ENCODE data around the gene ZNF570.
A peak's percentile ranks its signal among the peaks of the same experiment; 100 is the strongest.

ZNF570 gene

DNA sequence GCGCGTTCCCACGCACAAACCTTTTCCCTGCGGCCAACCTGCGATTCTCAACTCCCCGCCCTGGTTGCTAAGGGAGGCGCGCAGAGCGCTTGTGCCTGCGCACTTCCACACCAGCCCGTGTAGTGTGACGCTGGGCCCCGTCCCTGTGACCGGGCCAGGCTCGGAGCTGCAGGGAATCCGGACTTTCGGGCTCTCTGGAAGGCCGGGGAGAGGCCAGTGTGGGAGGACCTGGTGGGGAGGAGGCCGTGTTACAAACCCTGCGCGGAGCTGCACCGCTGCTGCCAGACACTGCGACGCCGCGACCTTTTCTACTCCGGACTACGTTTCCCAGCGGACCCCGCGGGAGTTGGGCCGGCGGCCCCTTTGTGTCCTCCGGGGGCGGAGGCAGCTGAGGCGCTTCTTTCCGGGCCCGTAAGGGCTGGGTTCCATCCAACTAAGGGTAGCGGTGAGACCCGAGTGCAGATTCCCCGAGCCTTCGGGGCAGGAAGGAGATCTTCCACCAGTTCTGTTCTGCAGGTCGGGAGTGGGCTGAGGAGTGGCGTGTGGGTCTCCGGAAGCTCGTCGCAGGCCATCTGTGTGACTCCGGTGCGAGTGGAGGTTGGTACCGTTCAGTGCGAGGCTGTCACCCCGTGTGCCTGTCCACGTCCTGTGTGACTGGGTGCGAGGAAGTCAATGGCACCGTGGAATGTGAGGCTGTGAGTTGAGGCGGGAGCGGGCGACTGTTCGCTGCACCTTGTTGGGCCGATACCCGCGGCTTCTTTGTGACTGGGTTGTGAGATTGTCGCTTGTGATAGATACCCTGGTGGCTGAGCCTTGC, at the start of gene ZNF570:
ZNF570 (plus strand) TSS at position 396 of the 817 bp plus-strand sequence. CDS start 999 bp downstream, outside the sequence.
- DNase-seq, result peak; percentile 91

DNA sequence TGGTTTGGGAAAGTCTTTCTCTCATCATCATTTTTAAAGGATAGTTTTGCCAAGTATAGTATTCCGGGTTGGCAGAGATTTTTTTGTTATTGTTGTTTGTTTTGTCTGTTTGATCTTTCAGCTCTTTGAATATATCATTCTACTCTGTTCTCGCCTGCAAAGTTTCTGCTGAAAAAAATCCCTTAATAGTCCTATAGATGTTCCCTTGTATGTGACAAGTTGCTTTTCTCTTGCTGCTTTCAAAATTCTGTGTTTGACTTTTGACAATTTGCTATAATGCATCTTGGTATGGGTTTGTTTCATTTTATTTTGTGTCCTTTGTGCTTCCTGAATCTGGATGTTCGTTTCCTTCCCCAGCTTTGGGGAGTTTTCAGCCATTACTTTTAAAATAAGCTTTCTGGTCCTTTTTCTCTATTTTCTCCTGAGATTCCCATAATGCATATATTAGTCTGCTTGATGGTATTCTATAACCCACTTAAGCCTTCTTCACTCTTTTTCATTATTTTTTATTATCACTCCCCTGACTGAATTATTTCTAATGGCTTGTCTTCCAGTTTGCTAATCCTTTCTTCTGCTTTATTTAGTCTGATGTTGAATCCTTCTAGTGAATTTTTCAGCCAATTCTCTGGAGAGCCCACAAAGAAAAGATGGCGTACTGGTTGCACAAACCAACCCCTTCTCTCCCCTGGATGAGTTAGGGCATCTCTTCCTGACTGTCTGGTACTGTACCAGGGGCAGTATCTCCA, 16.5 kb upstream of the ZNF570 start:
- DNase-seq, result no peak

GRCh38 chr19:37466277-37466797, 2.8 kb upstream of the ZNF570 start:
- no peak for DNase-seq

DNA sequence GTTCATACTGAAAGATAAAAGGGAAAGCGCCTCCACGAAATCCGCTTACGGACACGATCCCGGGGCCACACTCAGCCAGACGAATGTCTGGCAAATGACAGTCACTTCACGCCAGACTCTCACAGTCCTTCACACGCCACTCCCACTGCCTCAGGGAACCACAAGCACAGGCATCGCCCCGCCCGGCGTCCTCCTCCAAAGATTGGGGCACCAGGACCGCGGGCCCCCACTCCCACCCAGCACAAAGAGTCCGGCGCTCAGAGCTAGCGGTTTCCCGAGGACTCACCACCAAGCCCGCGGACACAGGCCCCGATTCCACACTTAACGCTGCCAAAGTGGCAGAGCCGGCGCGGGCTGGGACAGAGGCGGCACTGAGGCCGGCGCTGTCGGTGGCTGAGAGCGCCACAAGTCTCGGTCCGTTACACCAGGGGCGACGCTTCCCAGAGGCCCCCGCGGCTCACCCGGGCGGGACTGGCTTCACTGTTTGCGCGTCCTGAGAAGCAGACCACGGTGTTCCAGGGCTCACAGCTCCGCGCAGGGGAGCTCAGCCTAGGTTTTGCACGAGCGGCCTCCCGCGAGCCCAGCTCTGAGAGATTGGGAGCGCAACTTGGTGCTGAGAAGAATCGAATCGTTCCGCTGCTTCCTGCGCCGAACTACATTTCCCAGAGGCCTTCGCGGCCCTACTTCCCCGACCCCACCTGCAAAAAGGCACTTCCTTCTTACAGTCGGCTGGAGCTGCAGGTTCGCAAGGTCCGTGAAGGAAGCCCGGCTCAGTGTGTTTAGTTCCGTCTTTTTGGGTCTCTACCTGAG, 2.2 kb upstream of the ZNF570 start, which contains the start of gene ZNF569:
ZNF569 (minus strand) TSS at position 647 of the 810 bp plus-strand sequence. CDS start 22,523 bp downstream, outside the sequence.
- DNase-seq, result peak; percentile 95

- no peak for DNase-seq
Observed at GRCh38 chr19:37467608-37468090, 1.5 kb upstream of the ZNF570 start.

DNA sequence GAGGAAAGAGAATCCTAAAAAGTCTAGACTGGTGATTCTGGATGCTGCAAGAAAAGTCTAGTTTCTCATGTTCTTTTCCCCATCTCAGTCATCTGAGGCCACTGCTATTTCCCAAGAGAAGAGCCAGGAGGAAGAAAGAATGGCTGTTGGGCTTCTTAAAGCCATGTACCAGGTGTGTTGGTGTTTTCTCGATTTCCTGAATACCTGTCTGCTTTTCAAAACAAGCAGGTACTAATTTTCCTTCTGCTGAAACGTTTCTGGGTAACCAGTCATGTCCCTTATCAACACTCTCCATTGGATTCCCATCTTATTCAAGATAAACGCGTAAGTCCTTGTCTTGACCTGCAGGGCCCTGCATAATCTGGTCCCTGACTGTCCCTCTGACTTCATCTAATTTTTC, 1.1 kb downstream of the ZNF570 start:
- DNase-seq, result no peak

DNA sequence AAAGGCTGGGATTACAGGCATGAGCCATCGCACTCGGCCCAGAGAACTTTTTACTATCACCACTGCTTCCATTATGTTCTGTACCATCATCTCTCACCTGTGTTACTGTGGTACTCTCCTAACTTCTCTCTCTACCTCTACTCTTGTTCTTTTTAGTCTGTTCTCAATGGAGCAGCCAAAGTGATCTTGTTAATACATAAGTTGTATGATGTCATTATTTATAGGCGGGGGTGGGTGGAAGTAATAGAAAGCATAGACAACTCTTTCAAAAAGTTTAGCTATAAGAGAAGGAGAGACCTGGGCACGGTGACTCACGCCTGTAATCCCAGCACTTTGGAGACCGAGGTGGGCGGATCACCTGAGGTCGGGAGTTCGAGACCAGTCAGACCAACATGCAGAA, 3.0 kb downstream of the ZNF570 start:
- no peak for DNase-seq

DNA sequence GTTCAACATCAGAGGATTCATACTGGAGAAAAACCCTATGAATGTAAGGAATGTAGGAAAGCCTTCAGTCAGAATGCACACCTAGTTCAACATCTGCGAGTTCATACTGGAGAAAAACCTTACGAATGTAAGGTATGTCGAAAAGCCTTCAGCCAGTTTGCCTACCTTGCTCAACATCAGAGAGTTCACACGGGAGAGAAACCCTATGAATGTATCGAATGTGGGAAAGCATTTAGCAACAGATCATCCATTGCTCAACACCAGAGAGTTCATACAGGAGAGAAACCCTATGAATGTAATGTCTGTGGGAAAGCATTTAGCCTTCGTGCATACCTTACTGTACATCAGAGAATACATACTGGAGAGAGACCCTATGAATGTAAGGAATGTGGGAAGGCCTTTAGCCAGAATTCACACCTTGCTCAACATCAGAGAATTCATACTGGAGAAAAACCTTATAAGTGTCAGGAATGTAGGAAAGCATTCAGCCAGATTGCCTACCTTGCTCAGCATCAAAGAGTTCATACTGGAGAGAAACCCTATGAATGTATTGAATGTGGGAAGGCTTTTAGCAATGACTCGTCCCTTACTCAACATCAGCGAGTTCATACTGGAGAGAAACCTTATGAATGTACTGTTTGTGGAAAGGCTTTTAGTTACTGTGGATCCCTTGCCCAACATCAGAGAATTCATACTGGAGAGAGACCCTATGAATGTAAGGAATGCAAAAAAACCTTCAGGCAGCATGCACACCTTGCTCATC, 15.4 kb downstream of the ZNF570 start:
- DNase-seq, result no peak

GRCh38 chr19:37492213-37492612, 23.1 kb downstream of the ZNF570 start:
- no peak for DNase-seq

GRCh38 chr19:37505958-37506386, 36.8 kb downstream of the ZNF570 start:
- DNase-seq, result no peak

GRCh38 chr19:37506387-37507166, 37.4 kb downstream of the ZNF570 start, which contains the start of gene ZNF793:
Gene ZNF793 (plus strand): TSS chr19:37506939. CDS start chr19:37523440, 16,501 bp downstream.
- peak; percentile 88 for DNase-seq

- no peak for DNase-seq
Observed at GRCh38 chr19:37507167-37507464, 38.0 kb downstream of the ZNF570 start.

DNA sequence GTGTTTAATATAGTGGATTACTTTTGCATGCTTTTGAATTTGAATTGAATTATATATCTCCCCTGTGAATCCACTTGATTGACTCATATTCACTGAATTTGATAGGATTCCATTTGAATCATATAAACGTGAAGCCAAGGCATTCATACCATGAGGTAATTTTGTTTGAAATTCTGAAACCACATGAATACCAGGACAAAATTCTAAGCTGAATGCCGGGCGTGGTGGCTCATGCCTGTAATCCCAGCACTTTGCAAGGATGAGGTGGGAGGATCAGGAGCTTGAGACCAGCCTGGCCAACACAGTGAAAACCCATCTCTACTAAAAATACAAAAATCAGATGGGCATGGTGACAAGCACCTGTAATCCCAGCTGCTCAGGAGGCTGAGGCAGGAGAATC, 42.0 kb downstream of the ZNF570 start:
- DNase-seq, result no peak

GRCh38 chr19:37511821-37512220, 42.7 kb downstream of the ZNF570 start:
- no peak for DNase-seq

- DNase-seq, result no peak
Observed at GRCh38 chr19:37513397-37513796, 44.2 kb downstream of the ZNF570 start.

- DNase-seq, result no peak
Observed at GRCh38 chr19:37519890-37520289, 50.7 kb downstream of the ZNF570 start.

GRCh38 chr19:37537391-37537947, 68.3 kb downstream of the ZNF570 start:
- DNase-seq, result no peak
